GM04503 (cell line): ENCODE measurements around the gene LRRC42.

Experiments
- DNase-seq: peaks from one replicate; pipeline ENCODE4 v3.0.0-alpha.2; 2012; ENCODE audit warnings: low read depth

The LRRC42 gene

DNA sequence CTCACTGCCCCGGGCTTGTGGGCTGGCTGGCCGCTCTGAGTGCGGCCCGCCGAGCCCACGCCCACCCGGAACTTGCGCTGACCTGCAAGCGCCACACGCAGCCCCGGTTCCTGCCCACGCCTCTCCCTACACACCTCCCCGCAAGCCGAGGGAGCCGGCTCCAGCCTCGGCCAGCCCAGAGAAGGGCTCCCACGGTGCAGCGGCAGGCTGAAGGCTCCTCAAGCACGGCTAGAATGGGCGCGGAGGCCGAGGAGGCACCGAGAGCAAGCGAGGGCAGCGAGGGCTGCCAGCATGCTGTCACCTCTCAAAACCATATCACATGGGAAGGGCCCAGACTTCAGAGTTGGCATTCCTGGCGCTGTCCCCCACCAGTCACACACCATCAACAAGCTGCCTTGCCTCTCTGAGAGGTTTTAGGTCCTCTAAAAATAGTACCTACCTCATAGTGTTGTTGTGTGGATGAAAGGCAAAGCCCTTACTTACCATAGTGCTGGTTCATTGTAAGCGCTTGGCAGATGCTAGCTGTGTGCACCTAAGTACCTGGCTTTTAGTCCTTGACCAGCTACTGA lies 58.4 kb downstream of the LRRC42 start:
- no peak for DNase-seq

- no peak for DNase-seq
Measured at GRCh38 chr1:54006508-54006907, 60.4 kb downstream of the LRRC42 start.

- DNase-seq = no peak
Measured at GRCh38 chr1:54007613-54008012, 61.5 kb downstream of the LRRC42 start.

- no peak for DNase-seq
Measured at GRCh38 chr1:54008876-54009275, 62.7 kb downstream of the LRRC42 start.

- DNase-seq = no peak
Measured at GRCh38 chr1:54009406-54009805, 63.3 kb downstream of the LRRC42 start.

DNA sequence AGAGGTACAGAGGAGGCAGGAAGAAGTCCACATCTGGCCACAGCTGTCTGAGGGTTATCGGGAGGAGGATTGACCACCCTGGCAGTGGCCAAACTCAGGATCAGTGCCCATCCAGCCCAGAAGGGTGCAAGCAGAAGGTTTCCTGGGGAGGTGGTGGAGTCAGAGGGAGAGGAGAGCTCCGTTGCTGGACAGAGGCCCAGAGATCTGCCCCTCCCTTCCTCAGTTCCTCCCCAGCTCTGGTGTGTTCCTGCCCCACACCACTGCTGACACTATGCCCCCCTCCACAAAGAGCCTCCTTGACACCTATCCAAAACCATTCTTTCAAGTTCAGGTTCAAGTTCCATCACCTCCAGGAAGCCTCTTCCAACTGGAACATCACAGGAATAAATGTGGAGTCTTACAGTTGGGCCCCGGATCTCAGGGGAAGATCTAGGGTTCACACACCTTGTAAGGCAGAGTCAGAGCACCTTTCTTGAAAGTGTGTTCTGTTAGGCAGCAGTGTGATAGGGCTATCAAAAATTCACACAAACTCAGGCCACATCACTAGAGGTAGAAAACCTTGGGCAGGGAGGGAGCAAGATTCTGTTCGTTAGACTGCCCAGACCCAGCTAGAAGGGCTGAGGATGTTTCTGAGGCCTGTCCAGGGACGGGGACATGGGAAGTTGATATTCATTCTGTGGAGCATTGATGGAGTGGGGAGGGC lies 64.4 kb downstream of the LRRC42 start:
- no peak for DNase-seq

- no peak for DNase-seq
Measured at GRCh38 chr1:54011316-54012007, 65.3 kb downstream of the LRRC42 start.

DNA sequence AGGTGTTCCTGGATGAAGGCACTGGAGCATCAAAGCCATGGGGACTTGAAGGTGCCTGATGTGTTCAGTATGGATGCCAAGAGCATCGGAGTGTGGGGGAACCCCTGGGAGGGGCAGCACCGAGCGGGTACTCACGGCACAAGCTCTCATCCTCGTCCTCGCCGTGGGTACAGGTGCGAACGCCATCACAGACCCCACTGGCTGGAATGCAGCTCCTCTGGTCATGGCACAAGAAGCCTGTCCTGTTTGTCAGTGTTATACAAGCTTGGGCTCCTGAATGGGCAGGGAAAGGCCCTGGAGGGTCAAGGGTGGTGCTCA lies 65.8 kb downstream of the LRRC42 start:
- DNase-seq = no peak

DNA sequence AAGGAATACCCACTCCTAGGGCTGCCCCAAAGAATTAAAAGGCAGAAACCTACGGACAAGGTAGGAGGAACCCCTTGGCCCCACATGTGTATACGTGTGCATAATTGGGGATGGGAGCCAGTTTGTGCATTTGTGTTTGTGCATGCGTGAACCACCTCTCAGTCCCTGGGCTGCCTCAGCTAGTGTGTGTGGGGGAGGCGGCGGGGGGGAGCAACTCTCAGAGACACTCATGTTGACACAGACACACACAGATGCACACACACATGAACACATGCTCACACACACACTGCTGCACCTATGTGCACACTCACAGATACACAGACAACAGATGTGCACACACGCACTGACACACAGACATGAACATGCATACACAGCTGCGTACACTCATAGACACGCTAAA lies 66.7 kb downstream of the LRRC42 start:
- no peak for DNase-seq

DNA sequence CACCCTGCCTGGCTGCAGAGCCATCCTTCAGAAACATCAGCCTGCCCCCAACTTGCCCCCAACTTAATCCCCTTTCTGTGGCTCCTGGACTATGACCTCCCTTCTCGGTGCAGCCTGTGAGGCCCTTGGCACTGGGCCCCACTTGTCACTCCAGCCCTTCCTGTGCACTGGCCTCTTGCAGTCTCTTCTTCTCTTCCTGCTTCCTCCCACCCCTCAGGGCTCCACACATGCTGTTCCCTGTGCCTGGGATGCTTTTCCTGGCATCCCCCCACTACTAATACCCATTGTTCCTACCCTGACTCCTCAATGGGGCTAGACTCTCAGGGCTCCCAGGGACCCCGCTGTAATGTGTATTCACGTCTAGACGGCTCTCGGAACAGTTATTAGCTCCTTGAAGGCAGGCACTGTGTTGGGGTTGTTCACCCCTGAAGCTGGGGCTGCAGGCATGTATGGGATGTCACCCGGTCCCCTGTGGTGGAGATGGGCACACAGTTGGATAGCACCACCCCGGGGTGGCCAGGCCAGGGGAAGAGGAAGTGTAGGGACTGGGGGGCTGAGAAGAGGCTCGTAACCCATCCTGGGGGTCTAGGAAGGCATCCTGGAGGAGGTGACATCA lies 67.4 kb downstream of the LRRC42 start:
- no peak for DNase-seq

DNA sequence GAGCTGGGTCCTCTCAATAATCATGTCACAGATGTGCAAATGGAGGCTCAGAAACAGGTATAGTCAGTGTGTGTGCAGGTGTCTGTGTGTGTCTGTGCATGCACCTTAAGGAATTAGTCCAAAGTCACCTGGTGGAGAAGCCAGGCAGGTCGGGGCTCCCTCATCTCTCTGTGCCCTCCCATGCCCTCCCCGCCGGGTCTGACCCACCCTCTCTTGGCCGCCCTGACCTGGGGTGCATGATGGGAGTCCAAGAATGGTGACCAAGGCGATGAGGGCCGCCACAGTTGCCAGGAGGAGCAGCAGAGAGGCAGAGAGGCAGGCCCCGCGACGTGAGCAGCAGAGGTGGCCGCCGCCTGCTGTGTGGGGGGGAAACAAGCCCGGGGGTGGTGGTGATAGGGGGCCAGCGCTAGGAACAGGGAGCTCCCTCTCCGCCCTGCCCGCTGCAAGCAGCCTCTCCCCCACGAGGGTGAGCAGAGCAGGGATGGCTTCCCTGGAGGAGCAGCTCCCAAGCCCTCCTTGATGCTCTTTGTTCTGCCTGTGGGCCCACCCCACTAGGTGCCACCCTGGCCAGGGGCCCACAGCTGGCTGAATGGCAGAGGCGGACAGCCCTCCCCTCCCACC lies 68.0 kb downstream of the LRRC42 start:
- no peak for DNase-seq

- peak; percentile 11 for DNase-seq
Measured at GRCh38 chr1:54016343-54017282, 70.5 kb downstream of the LRRC42 start.
